ENCODE data around the gene MB21D2.

Gene MB21D2

DNA sequence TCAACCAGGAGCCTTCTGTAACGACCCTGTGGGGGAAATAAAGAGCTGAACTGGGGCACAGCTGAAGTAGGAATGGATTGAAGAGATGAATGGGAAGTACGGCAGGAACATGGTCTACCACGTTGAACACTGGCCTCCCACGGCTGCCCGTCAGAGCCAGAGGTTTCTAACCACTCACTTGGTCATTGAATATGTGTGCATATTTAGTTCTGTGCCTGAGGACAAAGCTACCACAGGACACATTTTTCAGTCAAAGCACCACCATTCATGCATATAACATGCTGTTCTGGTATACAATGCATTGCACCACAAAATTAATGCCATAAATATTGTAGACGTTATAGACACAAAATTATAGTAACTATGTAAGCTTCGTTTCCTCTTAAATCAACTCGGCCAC lies 75.5 kb downstream of the MB21D2 start:
- H3K4me1 ChIP-seq (ENCODE audit: low read length) = no peaks in the 10 kb centered on the region
- no peak overlapping the region for H3K4me2 ChIP-seq (ENCODE audit: low read depth, low read length)
- H2AFZ ChIP-seq (ENCODE audit: low read length) = no peak overlapping the region
- no peaks in the 10 kb centered on the region for H3K9me2 ChIP-seq (replicated peaks; ENCODE audit: insufficient read depth, low read length)
- H3K27me3 ChIP-seq (replicated peaks; ENCODE audit: insufficient read depth, low read length) = no peaks in the 10 kb centered on the region
- H3F3A ChIP-seq (ENCODE audit: insufficient read depth, low read length) = no peaks in the 10 kb centered on the region
- H3K36me3 ChIP-seq (replicated peaks; ENCODE audit: insufficient read depth, low read length) = no peaks in the 10 kb centered on the region
- H4K20me1 ChIP-seq (ENCODE audit: insufficient read depth, low read length) = no peaks in the 10 kb centered on the region
- TF ChIP-seq, protein P1, sequence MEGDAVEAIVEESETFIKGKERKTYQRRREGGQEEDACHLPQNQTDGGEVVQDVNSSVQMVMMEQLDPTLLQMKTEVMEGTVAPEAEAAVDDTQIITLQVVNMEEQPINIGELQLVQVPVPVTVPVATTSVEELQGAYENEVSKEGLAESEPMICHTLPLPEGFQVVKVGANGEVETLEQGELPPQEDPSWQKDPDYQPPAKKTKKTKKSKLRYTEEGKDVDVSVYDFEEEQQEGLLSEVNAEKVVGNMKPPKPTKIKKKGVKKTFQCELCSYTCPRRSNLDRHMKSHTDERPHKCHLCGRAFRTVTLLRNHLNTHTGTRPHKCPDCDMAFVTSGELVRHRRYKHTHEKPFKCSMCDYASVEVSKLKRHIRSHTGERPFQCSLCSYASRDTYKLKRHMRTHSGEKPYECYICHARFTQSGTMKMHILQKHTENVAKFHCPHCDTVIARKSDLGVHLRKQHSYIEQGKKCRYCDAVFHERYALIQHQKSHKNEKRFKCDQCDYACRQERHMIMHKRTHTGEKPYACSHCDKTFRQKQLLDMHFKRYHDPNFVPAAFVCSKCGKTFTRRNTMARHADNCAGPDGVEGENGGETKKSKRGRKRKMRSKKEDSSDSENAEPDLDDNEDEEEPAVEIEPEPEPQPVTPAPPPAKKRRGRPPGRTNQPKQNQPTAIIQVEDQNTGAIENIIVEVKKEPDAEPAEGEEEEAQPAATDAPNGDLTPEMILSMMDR (IDR thresholded peaks at IDR 0.05; ENCODE audit: low read length) = no peak
- TF ChIP-seq EZH2 (optimal IDR thresholded peaks at IDR 0.05; ENCODE audit: low read depth, low read length) = no peak
- no peak for TF ChIP-seq EZH2phosphoT487 (IDR thresholded peaks at IDR 0.05; ENCODE audit: low read length)
- no peaks in the 10 kb centered on the region for H3K79me2 ChIP-seq (ENCODE audit: low read length)
- no peak overlapping the region for H3K9ac ChIP-seq (ENCODE audit: low read length)
- H3K4me3 ChIP-seq (ENCODE audit: low read length) = no peak overlapping the region
- H3K27ac ChIP-seq (ENCODE audit: low read length) = no peak overlapping the region
- H3K9me3 ChIP-seq (replicated peaks; ENCODE audit: insufficient read depth, low read length) = no peaks in the 10 kb centered on the region
- no peak for DNase-seq

DNA sequence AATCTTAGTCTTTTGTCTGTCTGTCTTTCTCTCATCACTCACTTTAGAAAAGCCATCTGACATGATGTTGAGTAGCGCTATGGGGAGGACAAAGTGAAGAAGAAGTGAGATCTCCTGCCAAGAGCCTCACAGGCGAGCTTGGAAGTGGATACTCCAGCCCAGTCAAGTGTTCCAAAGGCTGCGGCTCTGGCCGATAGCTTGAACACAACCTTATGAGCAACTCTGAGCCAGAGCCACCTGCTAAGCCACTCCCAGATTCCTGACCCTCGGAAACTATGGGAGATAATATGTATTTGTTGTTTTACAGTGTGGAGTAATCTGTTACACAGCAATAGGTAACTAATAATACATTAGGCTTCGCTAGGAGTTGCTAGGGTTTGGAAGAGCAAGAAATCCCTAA lies 76.2 kb downstream of the MB21D2 start:
- Histone ChIP-seq H3K27ac (ENCODE audit: low read length) (no peak overlapping the region), H3K4me3 (ENCODE audit: low read length) (no peak overlapping the region), H3K4me1 (ENCODE audit: low read length) (no peaks in the 10 kb centered on the region), H2AFZ (ENCODE audit: low read length) (no peak overlapping the region), H4K20me1 (ENCODE audit: insufficient read depth, low read length) (no peaks in the 10 kb centered on the region), H3K9ac (ENCODE audit: low read length) (no peak overlapping the region), H3K4me2 (ENCODE audit: low read depth, low read length) (no peak overlapping the region), H3K9me2 (replicated peaks; ENCODE audit: insufficient read depth, low read length) (no peaks in the 10 kb centered on the region), H3K36me3 (replicated peaks; ENCODE audit: insufficient read depth, low read length) (no peaks in the 10 kb centered on the region), H3K27me3 (replicated peaks; ENCODE audit: insufficient read depth, low read length) (no peaks in the 10 kb centered on the region), H3F3A (ENCODE audit: insufficient read depth, low read length) (no peaks in the 10 kb centered on the region), H3K9me3 (replicated peaks; ENCODE audit: insufficient read depth, low read length) (no peaks in the 10 kb centered on the region), H3K79me2 (ENCODE audit: low read length) (no peaks in the 10 kb centered on the region)
- TF ChIP-seq EZH2 (optimal IDR thresholded peaks at IDR 0.05; ENCODE audit: low read depth, low read length) (no peak), EZH2phosphoT487 (IDR thresholded peaks at IDR 0.05; ENCODE audit: low read length) (no peak)
- TF ChIP-seq, protein P1 (IDR thresholded peaks at IDR 0.05; ENCODE audit: low read length) = no peak
- no peak for DNase-seq

DNA sequence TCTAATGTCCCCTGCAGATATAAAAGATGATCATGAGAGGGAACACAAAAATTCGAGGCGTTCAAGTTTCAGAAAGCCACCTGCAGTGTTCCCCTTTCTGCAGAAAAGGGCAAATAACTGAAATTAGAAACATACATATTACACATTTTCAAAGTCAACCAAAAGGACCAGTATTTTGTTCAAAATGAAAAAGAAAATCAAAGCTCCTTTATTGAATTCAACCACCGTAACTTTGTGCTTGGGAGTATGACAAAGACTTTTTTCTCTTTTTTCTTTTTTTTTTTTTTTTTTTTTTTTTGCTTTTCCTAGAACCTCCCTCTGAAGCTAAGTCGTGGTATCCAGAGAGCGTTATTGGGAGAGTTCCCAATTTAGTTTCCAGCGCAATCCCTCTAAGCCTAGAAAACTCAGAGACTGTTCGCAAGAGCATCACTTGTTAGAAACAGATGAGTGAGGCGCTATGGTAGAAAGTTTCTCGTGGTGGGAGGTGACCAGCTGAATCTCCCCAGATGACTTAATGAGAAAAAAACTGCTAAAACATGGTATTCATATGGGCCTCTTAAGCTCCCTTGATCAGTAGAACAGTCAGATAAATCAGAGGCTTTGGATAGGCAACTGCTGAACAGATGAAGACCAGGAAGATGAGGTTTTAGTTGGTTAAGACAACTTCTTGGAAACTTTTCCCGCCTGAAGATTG lies 77.4 kb downstream of the MB21D2 start:
- no peak overlapping the region for H3K9ac ChIP-seq (ENCODE audit: low read length)
- no peaks in the 10 kb centered on the region for H3F3A ChIP-seq (ENCODE audit: insufficient read depth, low read length)
- no peaks in the 10 kb centered on the region for H3K79me2 ChIP-seq (ENCODE audit: low read length)
- no peak overlapping the region for H3K27ac ChIP-seq (ENCODE audit: low read length)
- no peaks in the 10 kb centered on the region for H3K36me3 ChIP-seq (replicated peaks; ENCODE audit: insufficient read depth, low read length)
- H4K20me1 ChIP-seq (ENCODE audit: insufficient read depth, low read length) = no peaks in the 10 kb centered on the region
- no peaks in the 10 kb centered on the region for H3K9me3 ChIP-seq (replicated peaks; ENCODE audit: insufficient read depth, low read length)
- H3K9me2 ChIP-seq (replicated peaks; ENCODE audit: insufficient read depth, low read length) = no peaks in the 10 kb centered on the region
- no peak overlapping the region for H3K4me3 ChIP-seq (ENCODE audit: low read length)
- H3K27me3 ChIP-seq (replicated peaks; ENCODE audit: insufficient read depth, low read length) = no peaks in the 10 kb centered on the region
- TF ChIP-seq, protein P1 (IDR thresholded peaks at IDR 0.05; ENCODE audit: low read length) = no peak
- TF ChIP-seq EZH2phosphoT487 (IDR thresholded peaks at IDR 0.05; ENCODE audit: low read length) (no peak), EZH2 (optimal IDR thresholded peaks at IDR 0.05; ENCODE audit: low read depth, low read length) (no peak)
- H3K4me2 ChIP-seq (ENCODE audit: low read depth, low read length) = no peak overlapping the region
- no peak overlapping the region for H2AFZ ChIP-seq (ENCODE audit: low read length)
- DNase-seq = no peak
- H3K4me1 ChIP-seq (ENCODE audit: low read length) = no peaks in the 10 kb centered on the region

Data from MM.1S (cell line).